ENCODE data around the gene SDE2. TPM values are rescaled to one million over a fixed set of nuclear protein-coding genes. Genes with fewer than 3 reads are reported as not detected.
"Not testable (repeated sequence)": the region's sequence is repeated elsewhere in the genome, so short reads cannot be mapped to it uniquely, and the experiment has no call there.

Gene SDE2
- total and polyA plus RNA-seq, 10 donors, result 4.6 to 23.6 (median 20.9) TPM

DNA sequence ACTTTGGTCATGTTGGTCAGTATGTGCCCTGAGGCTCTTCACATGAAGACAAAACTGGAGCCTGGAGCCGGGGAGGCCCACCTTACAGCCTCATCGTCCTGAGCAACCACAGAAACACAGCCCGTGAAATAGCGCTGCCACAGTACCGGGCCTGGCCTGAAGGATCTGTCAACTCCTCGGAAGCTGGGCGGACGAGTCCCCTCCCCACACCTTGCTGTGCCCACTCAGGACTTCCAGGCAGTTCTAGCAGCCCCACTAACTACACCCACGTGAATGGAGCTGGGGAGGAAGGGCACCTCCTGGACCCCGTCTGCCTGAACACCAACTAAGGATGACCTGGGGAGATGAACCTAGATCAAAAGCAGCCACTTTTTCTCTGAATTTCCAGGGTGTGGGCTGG lies 24.7 kb downstream of the SDE2 start:
- DNase-seq, result no peak
- Histone ChIP-seq H3K27ac (no peak overlapping the region), H3K9me3 (no peaks in the 10 kb centered on the region), H3K4me3 (no peak overlapping the region), H3K27me3 (replicated peaks in 1 of 7) (no peaks in the 10 kb centered on the region), H3K36me3 (peaks cover 0 to 25% (median 4%) of the 10 kb centered on the region in 6 donors), H3K4me1 (peaks cover 0 to 30% (median 7%) of the 10 kb centered on the region in 6 donors)
- 84 to 94% (median 90%) methylated on average over 8 to 10 of the region's 10 CpGs for WGBS, 5 donors
- TF ChIP-seq, protein P1, sequence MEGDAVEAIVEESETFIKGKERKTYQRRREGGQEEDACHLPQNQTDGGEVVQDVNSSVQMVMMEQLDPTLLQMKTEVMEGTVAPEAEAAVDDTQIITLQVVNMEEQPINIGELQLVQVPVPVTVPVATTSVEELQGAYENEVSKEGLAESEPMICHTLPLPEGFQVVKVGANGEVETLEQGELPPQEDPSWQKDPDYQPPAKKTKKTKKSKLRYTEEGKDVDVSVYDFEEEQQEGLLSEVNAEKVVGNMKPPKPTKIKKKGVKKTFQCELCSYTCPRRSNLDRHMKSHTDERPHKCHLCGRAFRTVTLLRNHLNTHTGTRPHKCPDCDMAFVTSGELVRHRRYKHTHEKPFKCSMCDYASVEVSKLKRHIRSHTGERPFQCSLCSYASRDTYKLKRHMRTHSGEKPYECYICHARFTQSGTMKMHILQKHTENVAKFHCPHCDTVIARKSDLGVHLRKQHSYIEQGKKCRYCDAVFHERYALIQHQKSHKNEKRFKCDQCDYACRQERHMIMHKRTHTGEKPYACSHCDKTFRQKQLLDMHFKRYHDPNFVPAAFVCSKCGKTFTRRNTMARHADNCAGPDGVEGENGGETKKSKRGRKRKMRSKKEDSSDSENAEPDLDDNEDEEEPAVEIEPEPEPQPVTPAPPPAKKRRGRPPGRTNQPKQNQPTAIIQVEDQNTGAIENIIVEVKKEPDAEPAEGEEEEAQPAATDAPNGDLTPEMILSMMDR (IDR thresholded peaks at IDR 0.05 in 8 of 11, conservative IDR thresholded peaks at IDR 0.05 in 3 of 11), result no peak
- no peak for TF ChIP-seq POLR2A (IDR thresholded peaks at IDR 0.05)
- peak in 1 of 3 donors; percentile 18 for TF ChIP-seq POLR2AphosphoS5 (IDR thresholded peaks at IDR 0.05)
- intact Hi-C loops (cut with DNase I; ENCODE audit: low total_unique reads), result loop anchor here (10.0 kb wide), 1 partner anchor 200 kb away; the partner anchor contains the start of gene SRP9

DNA sequence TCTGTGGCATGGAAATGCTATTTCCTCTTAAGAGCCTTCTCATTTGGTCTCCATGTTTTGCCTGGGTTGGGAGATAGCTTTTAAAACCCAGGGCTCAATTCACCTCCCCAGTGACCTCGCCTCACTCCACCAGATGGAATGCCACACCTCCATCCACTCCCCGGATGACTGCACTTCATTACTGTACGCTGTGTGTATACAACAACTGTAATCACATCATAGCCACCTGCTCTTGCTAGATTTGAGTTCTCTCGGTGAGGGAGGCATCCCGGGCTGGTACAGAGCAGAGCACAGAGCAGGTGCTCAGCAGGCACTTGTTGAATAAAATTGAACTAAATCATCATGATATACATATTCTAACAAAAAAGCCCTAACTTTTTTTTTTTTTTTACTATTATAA lies 26.0 kb downstream of the SDE2 start:
- no peak for DNase-seq
- Histone ChIP-seq H3K9me3 (no peaks in the 10 kb centered on the region), H3K4me3 (no peak overlapping the region), H3K4me1 (peaks cover 0 to 24% (median 7%) of the 10 kb centered on the region in 6 donors), H3K27ac (no peak overlapping the region), H3K36me3 (peaks cover 0 to 13% (median 2%) of the 10 kb centered on the region in 6 donors), H3K27me3 (replicated peaks in 1 of 7) (no peaks in the 10 kb centered on the region)
- TF ChIP-seq, protein P1 (IDR thresholded peaks at IDR 0.05 in 8 of 11, conservative IDR thresholded peaks at IDR 0.05 in 3 of 11), result no peak
- no peak for TF ChIP-seq POLR2AphosphoS5 (IDR thresholded peaks at IDR 0.05)
- TF ChIP-seq POLR2A (IDR thresholded peaks at IDR 0.05), result no peak
- intact Hi-C loops (cut with DNase I; ENCODE audit: low total_unique reads), result loop anchor here (10.0 kb wide), 1 partner anchor 198 kb away; the partner anchor contains the start of gene SRP9
- WGBS, 5 donors, result 82 to 93% (median 89%) methylated on average over 5 of the region's 5 CpGs

DNA sequence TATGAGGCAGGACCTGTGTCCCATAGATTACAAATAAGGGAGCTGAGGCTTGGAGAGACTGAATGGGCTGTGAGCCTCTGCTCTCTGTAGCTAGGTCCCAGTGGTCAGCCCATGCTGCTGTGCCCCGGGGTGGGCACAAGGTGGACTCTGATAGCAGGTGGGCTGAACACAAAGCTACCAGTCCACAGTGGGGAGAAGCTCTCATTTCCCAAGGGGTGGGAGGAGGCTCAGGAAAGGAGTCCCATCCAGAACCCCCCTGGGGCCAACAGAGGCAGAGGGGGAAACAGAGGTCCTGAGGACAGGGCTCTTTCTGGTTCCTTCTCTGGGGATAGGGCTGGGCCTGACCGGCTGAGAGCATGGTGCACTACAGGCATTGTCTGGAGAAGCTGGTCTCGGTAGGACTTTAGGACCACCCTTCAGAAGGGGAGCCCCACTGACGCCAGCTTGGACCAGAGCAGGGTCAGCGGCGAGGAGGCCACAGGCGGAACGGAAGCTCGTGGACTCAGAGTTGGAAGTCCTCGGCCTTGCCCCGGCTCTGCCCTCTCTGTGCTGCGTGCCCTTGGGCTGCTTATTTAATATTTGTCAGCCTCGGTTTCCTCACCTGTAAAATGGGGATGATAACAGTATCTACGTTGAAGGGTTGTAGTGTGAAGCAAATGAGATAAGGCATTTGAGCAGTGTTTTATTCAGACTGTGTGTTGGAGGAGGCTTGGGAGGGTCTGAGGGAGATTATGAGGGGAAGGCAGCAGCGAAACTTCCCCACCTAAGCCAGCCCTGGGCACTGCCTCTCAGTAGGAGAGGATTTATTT lies 26.6 kb downstream of the SDE2 start:
- Histone ChIP-seq H3K4me1 (peaks cover 0 to 18% (median 6%) of the 10 kb centered on the region in 6 donors), H3K27ac (no peak overlapping the region), H3K27me3 (replicated peaks in 1 of 7) (no peaks in the 10 kb centered on the region), H3K36me3 (peaks cover 0 to 8% (median under 1%) of the 10 kb centered on the region in 6 donors), H3K9me3 (no peaks in the 10 kb centered on the region), H3K4me3 (no peak overlapping the region)
- WGBS, 5 donors, result 87 to 92% (median 90%) methylated on average over 14 to 15 of the region's 15 CpGs
- TF ChIP-seq POLR2A (IDR thresholded peaks at IDR 0.05) (no peak), POLR2AphosphoS5 (IDR thresholded peaks at IDR 0.05) (no peak)
- TF ChIP-seq, protein P1 (IDR thresholded peaks at IDR 0.05 in 8 of 11, conservative IDR thresholded peaks at IDR 0.05 in 3 of 11), result no peak
- intact Hi-C loops (cut with DNase I; ENCODE audit: low total_unique reads), result loop anchor here (10.0 kb wide), 1 partner anchor 198 kb away; the partner anchor contains the start of gene SRP9
- no peak for DNase-seq

DNA sequence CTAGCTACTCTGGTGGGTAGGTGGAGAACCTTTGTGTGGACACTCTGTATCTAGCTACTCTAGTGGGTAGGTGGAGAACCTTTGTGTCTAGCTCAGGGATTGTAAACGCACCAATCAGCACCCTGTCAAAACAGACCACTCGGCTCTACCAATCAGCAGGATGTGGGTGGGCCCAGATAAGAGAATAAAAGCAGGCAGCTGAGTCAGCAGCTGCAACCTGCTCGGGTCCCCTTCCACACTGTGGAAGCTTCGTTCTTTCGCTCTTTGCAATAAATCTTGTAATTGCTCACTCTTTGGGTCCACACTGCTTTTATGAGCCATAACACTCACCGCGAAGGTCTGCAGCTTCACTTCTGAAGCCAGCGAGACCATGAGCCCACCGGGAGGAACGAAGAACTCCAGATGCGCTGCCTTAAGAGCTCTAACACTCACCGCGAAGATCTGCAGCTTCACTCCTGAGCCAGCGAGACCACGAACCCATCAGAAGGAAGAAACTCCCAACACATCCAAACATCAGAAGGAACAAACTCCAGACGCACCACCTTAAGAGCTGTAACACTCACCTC lies 28.5 kb downstream of the SDE2 start:
- not testable (repeated sequence) for H3K27me3 ChIP-seq (replicated peaks in 1 of 7)
- intact Hi-C loops (cut with DNase I; ENCODE audit: low total_unique reads), result loop anchor here (10.0 kb wide), 1 partner anchor 196 kb away; the partner anchor contains the start of gene SRP9

DNA sequence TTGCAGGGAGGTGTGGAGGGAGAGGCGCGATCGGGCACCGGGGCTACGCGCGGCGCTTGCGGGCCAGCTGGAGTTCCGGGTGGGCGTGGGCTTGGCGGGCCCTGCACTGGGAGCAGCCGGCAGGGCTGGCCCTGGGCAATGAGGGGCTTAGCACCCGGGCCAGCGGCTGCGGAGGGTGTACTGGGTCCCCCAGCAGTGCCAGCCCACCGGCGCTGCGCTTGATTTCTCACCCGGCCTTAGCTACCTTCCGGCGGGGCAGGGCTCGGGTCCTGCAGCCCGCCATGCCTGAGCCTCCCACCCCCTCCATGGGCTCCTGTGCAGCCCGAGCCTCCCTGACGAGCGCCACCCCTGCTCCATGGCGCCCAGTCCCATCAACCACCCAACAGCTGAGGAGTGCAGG lies 29.4 kb downstream of the SDE2 start:
- intact Hi-C loops (cut with DNase I; ENCODE audit: low total_unique reads), result loop anchor here (10.0 kb wide), 1 partner anchor 195 kb away; the partner anchor contains the start of gene SRP9
- H3K27ac ChIP-seq; H3K36me3 ChIP-seq; H3K4me1 ChIP-seq; H3K27me3 ChIP-seq (replicated peaks in 1 of 7); H3K9me3 ChIP-seq; H3K4me3 ChIP-seq: not testable (repeated sequence)
- peak; percentile 55 for DNase-seq
- 91 to 99% (median 95%) methylated on average over 15 to 28 of the region's 28 CpGs for WGBS, 5 donors

More for the DNA sequence above, 28.5 kb downstream of the SDE2 start:
- H3K36me3 ChIP-seq, H3K4me1 ChIP-seq, H3K4me3 ChIP-seq, H3K9me3 ChIP-seq, H3K27ac ChIP-seq: not testable (repeated sequence)
- WGBS, 5 donors, result 81 to 91% (median 85%) methylated on average over 15 to 16 of the region's 16 CpGs
- DNase-seq, result peak; percentile 23
